ENCODE results near the gene STK17A.

STK17A gene

DNA sequence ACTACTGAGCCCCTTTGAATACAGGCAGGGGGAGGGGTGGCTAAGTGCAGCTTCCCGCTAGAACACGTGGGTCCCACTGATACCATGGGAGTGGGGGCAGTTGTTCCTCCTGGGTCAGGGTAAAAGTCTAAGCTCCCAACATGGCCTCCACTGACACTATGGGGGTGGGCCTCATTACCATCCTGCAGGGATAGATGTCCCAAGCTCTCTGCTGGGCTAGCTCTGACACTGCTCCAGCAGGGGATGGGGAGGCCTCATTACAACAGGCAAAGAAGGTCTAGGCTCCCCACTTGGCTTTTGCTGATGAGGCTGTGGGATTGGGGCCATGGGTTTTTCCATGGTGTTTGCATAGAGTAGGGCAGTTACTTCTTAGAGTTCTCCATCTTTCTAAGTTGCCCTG lies 51.5 kb downstream of the STK17A start:
- DNase-seq (ENCODE audit: low read depth) = no peak

DNA sequence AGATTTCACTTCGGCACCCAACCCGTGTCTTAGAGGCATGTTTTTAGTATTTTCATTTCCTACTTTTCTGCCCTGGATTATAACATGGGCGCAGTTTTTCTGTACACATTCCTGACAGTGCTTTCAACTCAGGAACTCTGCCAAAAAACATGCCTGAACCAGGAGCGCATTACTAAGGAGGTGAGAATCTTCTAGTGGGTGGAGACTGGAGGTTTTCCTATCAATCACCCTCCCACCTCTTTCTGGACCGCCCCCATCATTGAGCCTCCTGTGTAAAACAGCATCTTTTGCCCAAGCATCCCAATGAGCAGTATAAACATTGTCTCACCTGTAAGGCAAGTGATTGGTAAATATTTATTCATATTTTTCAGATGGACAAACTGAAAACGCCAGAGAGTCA lies 53.2 kb downstream of the STK17A start:
- no peak for DNase-seq (ENCODE audit: low read depth)

DNA sequence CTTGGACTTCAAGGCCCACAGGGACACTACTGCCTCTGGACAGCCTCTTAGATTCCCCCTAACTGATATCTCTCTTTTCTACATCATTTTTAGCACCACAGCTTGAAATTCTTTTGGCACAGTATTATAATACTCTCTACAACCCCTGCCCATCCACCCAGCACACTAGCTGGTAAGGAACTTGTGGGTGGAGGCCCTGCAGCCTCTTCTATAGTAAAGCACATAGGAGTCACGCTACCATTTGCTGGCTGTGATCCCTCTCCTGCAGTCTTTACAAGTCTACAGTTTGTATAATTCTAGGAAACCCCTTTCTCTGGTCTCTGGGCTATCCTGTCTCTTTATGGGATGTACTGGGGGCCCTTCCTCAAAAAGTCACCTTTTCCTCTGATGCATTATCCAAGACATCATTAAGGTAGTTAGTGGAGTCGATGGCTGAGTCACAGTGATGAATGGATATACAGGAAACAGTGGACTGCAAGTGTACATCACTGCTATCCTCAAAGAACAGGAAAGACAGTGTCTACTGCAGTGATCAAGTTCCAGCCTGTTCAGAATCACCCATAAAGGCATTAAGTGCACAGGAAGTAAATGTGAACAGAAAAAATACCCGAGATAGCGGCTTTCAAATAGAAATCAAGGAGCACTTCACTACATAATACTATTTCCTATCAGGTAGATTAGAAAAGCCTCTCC lies 54.4 kb downstream of the STK17A start:
- DNase-seq (ENCODE audit: low read depth) = no peak

DNA sequence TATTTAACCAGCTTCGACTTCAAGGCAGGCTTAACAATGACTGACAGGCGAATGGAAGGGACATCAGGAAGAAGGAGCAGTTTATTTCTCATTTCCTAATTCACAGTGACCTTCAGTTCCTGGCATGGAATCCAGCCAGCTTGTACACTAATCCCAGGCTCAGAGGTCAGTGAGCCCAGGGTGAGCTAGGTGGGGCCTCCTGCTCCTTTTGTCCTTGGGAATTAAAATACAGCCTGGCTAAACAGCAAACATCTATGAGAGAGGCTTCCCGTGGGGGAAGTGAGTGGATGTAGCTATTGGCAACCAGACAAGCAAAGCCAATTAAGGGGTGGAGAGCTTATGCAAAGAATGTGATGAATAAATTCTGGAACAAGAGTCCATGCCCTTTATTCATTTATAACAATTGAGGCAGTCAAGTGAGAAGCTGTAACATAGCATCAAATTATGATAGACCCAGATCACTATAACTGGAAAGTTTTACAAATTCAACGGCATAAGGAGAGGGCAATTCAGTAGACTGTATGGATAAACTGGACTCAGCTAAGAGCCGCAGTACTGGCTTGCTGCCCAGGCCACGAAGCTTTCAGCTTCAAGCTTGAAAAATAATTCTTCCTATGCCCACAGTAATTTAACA lies 57.1 kb downstream of the STK17A start:
- DNase-seq (ENCODE audit: low read depth) = peak; percentile 82

DNA sequence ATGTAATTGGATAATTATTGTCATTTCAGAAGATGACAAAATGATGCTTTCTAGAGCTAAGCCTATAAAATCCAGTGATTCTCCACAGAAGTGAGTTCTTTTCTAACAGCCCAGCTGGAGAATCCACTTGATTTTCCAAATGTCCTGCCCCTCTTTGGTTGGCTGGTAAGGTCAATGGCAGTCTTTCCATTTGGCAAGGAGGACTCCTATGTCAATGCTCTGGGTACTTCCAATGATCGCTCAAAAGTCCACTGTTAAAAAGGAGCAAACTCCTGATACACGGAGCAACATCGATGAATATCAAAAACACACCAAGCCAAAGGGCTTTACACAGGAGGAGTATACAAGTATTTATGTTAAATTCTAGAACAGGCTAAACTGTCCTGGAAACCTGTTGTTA lies 57.8 kb downstream of the STK17A start:
- DNase-seq (ENCODE audit: low read depth) = no peak

DNA sequence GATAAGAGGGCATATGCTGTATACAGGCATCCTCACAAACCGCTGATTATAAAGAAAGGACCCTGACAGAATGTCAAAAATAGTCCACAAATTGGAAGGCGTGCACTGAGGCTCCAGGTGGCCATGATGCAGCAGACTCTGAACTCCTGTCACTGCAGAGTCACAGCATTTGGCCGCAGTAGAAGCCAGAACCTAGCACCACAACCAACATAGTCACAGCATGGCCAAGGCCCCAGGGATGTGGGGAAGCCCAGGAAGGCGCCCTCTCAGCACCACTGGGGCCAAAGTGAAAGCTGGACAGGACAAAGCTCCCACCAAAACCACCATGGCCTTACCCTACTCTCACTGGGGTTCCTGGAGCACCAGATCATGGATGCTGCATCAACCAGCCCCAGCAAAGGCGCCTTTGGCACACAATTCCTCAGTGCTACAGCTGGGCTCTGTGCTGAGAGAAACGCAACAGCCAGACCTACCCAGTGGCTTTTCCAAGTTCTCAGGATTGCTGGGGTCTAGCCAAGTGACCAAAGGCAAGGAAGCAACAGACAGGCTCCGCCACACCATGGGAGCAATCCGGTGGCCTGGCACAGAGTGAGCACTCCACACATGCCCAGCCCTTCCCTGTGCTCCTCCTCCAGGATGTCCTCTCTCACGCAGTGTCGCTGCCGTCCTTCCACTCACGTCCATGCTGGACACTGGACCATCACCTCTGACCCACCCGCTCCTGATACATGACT lies 60.2 kb downstream of the STK17A start:
- DNase-seq (ENCODE audit: low read depth) = no peak

DNA sequence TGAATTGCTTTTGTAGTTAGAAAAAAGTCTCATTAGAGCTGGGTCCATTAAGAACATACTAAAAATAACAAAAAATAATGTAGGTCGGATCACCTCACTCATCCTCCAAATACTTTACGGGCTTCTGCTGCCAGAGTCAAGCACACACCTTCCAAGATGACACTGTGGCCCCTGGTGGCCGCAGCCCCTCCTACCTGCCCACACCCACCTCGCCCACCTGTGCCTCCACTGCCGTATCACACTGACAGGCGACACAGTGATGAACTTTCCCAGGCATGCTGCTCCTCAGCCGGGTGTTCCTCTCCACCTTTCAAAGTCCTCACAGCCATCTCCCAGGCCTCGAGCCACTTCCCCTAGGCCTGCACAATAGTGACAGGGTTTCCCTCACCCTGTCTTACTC lies 60.9 kb downstream of the STK17A start:
- no peak for DNase-seq (ENCODE audit: low read depth)

DNA sequence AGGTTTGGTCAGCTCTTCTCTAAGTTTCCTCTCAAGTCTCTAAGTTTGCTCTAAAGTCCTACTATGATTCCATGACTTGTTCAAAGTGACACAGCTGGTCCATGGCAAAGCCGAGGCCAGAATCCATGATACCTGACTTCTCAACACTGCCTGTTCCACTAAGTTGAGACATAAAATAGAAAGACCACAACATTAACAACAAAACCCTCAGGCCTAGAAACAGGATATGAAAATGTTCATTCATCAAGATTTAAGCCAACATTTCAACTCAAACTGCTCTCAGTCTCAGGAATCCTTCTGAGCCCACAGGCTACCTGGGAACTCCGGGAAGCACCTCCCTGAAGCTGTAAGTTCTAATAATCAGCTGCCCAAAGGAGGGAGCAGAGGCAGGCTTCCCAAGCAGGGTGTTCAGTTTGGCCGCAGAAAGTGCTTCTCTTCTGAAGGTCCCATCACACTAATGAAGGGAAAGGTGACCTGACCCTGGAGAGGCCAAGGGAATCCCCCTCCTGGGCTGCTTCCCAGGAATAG lies 62.9 kb downstream of the STK17A start:
- DNase-seq (ENCODE audit: low read depth) = no peak

DNA sequence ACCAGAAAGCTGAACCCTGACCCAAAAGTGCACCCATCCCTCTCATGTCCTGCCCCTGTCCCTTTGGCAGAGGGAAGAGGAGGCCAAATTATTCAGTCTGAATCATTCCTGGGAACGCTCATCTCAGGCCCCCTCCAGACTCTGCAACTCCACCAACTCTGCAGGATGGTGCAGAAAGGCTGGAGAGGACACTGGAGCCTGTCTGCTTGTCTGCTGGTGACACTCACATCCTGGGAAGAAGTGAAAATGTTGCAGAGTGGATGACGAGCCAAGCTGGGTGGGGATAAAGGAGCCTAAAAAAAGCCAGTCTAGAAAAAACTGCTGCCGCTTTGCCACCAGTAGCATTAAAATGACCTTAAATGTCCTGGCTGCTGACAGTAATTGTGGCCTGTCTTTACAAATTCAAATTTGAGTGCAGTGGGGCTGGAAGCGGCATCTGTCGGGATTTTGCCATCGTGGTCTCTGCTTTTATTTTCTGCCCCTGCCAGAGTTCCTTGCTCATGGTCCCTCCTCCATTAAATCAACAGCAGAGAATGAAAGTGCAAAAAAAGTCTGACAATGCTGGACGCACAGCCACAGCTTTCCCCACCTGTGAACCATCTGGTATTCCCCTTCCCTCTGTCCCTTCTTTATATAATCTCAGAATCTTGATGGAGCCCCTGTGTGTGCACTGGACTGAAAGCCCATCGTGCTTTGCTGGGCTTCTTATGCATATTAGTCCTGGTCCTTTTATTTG lies 63.9 kb downstream of the STK17A start:
- DNase-seq (ENCODE audit: low read depth) = peak; percentile 32

DNA sequence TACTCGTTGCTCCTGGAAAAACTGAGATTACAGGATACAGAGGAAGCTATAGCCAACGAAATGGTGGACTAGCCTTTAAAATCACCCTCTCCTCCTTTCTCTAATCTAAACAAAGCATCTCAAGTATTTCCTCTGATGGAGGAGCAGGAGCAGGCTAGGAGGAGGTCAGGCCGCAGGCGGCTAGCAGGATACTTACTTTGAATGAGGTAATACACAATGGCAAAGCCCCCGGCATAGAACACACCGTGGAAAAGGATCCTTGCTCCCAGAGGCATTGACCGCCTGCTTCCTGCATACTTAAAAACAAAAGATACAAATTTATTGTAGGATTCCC lies 64.4 kb downstream of the STK17A start:
- peak; percentile 49 for DNase-seq (ENCODE audit: low read depth)

DNA sequence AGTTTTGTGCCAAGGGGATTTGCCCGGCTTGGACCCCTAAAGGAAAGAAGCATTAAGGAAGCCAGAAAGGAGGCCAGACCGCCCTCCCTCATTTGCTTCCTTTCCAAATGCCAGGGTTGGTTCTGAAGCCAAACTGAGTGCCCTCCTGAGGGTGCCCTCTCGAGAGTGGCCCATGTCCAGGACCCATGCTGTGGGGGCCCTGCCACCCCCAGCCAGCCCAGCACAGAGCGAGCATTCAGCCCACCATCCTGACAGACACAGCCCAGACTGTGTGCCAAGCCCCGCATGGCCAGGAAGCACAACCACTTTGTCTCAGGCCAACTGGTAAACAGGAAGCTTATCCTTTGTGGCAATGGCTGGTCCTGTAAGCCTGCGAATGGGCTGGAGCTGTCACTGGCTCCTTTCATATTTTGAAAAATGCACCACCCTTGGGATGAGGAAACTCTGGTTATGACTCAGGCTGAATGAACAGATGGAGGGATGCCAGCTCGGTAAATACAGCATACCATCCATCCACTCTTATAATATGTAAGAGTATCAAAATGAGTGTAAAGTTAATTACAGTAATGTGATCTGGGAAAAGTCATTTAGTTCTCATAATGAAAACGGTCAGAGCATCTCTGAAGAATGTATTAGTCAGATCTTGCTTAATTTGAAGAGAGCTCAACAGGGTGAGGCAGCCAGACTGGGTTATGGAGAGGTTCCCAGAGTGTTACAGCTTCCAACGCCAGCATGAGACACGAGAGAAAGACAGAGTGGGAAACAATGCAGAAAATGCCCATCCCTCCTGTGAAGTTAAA lies 65.0 kb downstream of the STK17A start:
- DNase-seq (ENCODE audit: low read depth) = peak; percentile 99

DNA sequence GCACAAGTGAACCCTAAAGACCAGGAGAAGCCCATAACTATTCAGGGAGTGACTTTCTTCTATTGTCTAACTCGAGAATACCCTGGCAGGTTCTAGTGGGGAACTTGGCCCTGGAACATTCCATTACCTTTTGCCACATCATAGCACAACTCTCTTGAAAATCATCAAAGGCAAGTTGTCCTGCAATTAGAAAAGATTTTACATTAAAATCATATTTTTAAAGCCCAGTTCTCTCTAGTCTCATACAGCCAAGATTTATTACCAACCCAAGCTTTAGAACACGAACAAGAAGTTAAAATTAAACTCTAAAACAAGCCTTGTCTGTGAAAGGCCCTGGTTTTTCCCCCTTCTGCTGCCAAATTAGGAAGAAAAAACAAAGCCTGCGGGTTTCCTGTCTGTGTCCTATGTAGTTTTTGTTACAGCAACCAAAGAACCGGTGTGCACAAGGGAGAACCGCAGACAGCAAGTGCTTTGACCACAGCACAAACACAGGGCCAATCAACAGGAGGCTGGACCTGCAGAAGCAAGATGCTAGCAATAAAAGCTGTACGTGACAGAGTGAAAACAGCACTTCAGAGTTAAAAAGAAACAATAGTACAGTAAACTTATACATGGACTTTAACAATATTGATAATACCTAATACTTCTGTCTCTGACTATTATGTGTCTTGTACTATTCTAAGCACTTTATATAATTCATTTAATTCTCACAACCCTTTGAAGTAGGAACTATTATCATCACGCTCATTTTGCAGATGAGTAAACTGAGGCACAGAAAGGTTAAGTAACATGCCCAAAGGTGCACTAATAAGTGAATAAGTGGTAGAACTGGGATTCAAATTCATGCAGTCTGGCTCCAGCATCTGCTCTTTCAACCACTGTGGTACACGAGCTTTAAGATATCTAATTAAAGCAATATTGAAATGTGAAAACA lies 65.8 kb downstream of the STK17A start:
- DNase-seq (ENCODE audit: low read depth) = peak; percentile 36

DNA sequence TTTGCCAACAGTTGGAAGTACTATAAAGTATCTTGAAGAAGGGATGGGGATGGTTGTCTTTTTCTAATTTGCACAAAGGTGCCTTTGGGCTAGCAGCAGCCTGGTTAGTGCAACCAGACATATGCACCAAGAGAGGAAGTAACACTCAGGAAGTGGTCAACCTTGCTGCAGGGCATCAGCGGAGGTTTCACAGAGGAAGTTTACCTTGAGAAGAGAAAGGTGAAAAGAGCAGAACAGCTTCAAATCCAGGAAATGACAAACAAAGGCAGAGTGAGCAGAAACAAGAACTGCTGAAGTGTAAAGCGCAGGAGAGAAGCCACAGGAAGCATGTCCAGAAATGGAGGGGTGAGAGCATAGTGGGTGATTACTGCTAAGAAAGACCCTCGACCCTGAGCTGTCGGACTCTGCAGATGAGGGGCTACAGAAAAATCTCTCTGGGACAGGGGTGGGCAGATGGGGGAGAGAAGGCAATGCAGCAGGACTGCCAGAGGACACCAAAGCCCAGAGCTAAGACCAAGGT lies 66.9 kb downstream of the STK17A start:
- no peak for DNase-seq (ENCODE audit: low read depth)

DNA sequence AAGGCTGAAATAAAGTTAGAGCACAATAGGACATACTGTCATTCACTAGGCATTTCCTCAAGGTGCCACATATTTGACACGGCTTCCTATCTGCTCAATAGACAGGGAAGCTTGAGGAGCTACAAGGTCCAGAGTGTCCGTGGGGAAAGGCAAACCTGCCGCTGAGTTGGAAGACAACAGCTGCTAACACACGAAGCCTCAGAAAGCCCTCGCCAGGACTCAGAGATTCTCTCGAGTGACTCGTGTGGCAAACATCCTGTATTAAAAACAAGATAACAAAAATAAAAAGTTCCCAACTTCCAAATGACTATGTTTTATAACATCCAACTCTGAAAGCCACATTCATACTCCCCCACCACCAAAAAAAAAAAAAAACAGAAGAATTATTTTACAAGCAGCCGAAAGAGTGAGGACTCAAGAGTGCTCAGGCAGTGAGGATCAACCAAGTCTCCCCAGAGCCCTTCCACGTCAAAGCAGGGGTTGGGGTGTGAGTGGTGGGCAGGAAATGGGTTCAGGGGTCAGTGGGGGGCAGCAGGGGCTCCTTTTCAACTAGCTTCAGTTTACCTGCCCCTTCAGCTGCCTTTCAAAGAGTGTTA lies 67.6 kb downstream of the STK17A start:
- DNase-seq (ENCODE audit: low read depth) = peak; percentile 46

DNA sequence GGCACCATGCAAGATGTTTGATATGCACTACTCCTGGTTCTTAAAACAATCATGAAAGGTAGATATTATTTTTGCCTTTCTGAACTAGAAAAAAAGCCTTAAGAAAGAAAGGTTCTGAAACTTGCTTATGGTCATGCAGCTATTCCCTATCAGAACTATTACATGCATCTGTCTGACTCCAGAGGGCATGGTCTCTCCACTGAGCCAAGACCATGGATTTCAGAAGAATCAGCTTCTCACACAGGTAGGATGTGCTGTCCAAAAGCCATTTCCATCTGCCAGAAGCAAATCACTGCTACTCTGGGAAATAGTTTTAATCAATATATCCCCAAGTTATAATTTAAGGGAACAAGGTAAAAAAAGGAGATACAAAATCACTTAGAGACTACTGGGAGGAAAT lies 69.5 kb downstream of the STK17A start:
- DNase-seq (ENCODE audit: low read depth) = no peak

DNA sequence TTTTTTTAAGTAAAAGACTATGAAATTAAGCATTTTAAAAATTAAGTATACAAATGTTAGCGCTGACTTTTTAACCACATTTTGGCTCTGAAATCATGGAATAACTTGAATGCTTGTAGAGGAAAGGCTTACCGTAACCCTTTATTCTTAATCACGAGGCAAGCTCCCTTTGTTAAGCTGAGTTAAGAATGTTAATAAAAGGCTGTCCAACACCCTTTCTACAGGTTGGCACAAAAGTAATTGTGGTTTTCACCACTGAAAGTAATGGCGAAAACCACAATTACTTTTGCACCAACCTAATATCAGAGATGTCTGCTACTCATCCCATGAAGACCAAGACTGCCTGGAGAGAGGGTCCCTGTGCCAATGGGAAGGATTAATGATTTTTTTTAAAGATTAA lies 70.6 kb downstream of the STK17A start:
- no peak for DNase-seq (ENCODE audit: low read depth)

DNA sequence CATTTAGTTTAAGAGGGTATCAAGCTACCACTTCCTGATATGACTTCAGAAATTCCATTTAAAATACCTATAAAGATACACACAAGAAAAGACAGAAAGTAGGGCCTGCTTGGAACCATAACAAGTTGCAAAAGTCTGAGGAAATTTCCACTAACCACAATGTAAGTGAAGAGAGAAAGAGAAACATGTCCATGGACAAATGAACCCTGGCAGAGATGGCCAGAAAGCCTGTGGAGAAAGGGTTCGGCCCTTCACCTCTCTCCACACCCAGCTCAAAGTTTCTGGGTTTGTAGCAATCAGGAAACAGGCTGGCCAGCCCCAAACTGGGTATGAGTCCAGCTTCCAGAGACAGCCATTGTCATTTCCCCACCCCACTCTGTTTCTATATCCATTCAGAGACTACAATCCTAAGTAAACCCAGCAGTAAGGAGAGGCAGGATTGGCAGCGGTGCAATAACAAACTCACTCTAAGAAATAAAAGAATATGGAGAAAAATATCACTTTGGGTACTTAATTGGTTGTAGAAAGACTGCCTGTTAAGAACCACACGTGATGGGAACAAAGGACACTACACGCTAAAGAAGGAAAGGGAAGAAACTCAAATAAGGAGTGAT lies 71.1 kb downstream of the STK17A start:
- no peak for DNase-seq (ENCODE audit: low read depth)

DNA sequence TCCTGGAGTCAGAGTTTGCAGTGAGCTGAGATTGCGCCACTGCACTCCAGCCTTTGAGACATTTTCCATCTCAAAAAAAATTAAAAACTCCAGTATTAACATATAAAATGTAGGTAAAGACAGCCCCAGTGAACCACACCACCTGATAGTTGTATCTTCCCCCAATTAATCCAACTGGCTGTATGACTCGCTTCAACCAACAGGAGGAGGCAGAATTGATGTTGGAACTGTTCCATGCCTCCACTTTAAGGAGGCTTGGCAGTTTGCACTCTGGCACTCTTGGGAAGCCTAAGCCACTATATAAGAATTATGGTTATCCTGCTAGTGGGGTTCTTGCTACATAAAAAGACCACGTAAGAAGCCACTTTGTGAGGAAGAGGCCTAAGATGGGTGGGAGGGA lies 72.7 kb downstream of the STK17A start:
- no peak for DNase-seq (ENCODE audit: low read depth)

DNA sequence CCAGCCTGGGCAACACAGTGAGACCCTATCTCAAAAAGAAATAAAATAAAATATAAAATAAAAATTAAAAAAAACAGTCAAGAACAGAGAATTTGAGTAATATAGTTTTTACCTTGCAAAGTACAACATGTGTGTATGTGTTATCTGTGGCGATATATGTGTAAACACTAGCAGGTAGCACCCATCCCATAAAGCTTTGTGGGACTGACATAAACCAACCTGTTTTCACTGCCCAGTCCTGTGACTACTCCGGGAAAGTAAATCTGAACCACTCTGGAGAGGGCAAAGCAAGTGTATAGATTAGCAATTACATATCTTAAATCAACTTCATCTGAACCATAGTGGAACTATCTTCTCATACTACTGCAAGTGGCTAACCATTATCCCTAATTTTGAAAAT lies 74.1 kb downstream of the STK17A start:
- no peak for DNase-seq (ENCODE audit: low read depth)
